Testis (tissue), 3 donors: ENCODE data around the gene TRRAP. TPM values are rescaled to one million over a fixed set of nuclear protein-coding genes. Genes with fewer than 3 reads are reported as not detected.
A peak's percentile ranks its signal among the peaks of the same experiment; 100 is the strongest.

ENCODE experiments used
- DNase-seq: peaks from one replicate; pipeline ENCODE4 v3.0.0-alpha.2; 2019
- H3K27ac ChIP-seq, 2 donors: fragments of 200-600 bp; sonication (generic); one replicate each; pipeline ENCODE4 v1.5.1; 2019
- H3K27me3 ChIP-seq: fragments of 200-600 bp; sonication (generic); one replicate; pipeline ENCODE4 v1.5.1; 2019
- H3K36me3 ChIP-seq: fragments of 200-600 bp; sonication (generic); one replicate; pipeline ENCODE4 v1.5.1; 2017; ENCODE audit warnings: low read depth; ENCODE audit errors: missing control alignments
- H3K4me1 ChIP-seq: fragments of 200-600 bp; sonication (generic); one replicate; pipeline ENCODE4 v1.5.1; 2019
- H3K4me3 ChIP-seq, 2 donors: fragments of 200-600 bp; sonication (generic); one replicate each; pipeline ENCODE4 v1.5.1; 2017 to 2019
- H3K9me3 ChIP-seq: fragments of 200-600 bp; sonication (generic); one replicate; pipeline ENCODE4 v1.5.1; 2017
- CTCF ChIP-seq, 3 experiments: fragments of 450-650 bp in 2 of 3; fragments of 200-600 bp in 1 of 3; sonication (generic) in 1 of 3; IDR thresholded peaks; one replicate each; pipeline ENCODE4 v1.5.1; 2016 to 2019; ENCODE audit warnings: antibody characterized with exemption in 3 of 3, mild to moderate bottlenecking in 2 of 3, moderate library complexity in 1 of 3
- POLR2A ChIP-seq: fragments of 450-650 bp; IDR thresholded peaks from one replicate; pipeline ENCODE4 v1.6.1; 2017; ENCODE audit warnings: antibody characterized with exemption, mild to moderate bottlenecking, moderate library complexity
- WGBS, 2 donors: methylation state at CpG; one replicate each; pipeline ENCODE4 v1.1.5; 2018; 5-methylcytosine and 5-hydroxymethylcytosine counted together
- intact Hi-C: fragments of 100-400 bp; cut with DNase I; formaldehyde crosslinking; loops from one replicate; pipeline ENCODE4 v1.15.1; 2023; ENCODE audit warnings: low total_unique reads
- polyA plus RNA-seq: library from polyadenylated mRNA; stranded (reverse); fragments of 350-450 nt; fragmentation: Illumina TruSeq; extraction: RNeasy Lipid Tissue Mini Kit (QIAGEN cat#74804); gene quantifications from one replicate; pipeline ENCODE4 v1.2.3, GENCODE V29; 2014; ENCODE audit warnings: low read depth, low replicate concordance; ENCODE audit not compliant: insufficient read depth
- total RNA-seq, 2 donors: library from RNA; depleted of rRNA; stranded (reverse); fragments of >200 nt; gene quantifications; one replicate each; pipeline ENCODE4 v1.2.3, GENCODE V29; 2016

The TRRAP gene
- total and polyA plus RNA-seq, 3 donors from 2014 or later = 45.6 to 120 (median 119) TPM

- H3K4me1 ChIP-seq = peaks cover 6% of the 10 kb centered on the region
- H3K27me3 ChIP-seq = no peaks in the 10 kb centered on the region
- no peak for DNase-seq
- intact Hi-C loops = no loop called here
- no peak overlapping the region for H3K27ac ChIP-seq
- TF ChIP-seq POLR2A (no peak), CTCF (IDR thresholded peaks at IDR 0.05) (no peak)
- no peaks in the 10 kb centered on the region for H3K9me3 ChIP-seq
- H3K36me3 ChIP-seq = no peaks in the 10 kb centered on the region
- no peak overlapping the region for H3K4me3 ChIP-seq
- 73% methylated on average over 8 of the region's 8 CpGs for WGBS, 2 donors
These were observed 43.4 kb upstream of the TRRAP start for GRCh38 chr7:98834949-98835348.

- DNase-seq = peak; percentile 68
- H3K9me3 ChIP-seq = no peaks in the 10 kb centered on the region
- WGBS, 2 donors = 60 to 62% methylated on average over 10 of the region's 10 CpGs
- no peak for TF ChIP-seq POLR2A
- TF ChIP-seq CTCF (IDR thresholded peaks at IDR 0.05) = peak; percentile 17 to 52 (median 51)
- H3K4me3 ChIP-seq = no peak overlapping the region
- intact Hi-C loops = no loop called here
- H3K27ac ChIP-seq = no peak overlapping the region
- no peaks in the 10 kb centered on the region for H3K36me3 ChIP-seq
- H3K27me3 ChIP-seq = no peaks in the 10 kb centered on the region
- H3K4me1 ChIP-seq = peaks cover 15% of the 10 kb centered on the region
These were observed 41.3 kb upstream of the TRRAP start for GRCh38 chr7:98836811-98837629.

- H3K27ac ChIP-seq = no peak overlapping the region
- H3K36me3 ChIP-seq = no peaks in the 10 kb centered on the region
- DNase-seq = no peak
- no peaks in the 10 kb centered on the region for H3K27me3 ChIP-seq
- H3K9me3 ChIP-seq = no peaks in the 10 kb centered on the region
- TF ChIP-seq CTCF (IDR thresholded peaks at IDR 0.05) (no peak), POLR2A (no peak)
- H3K4me1 ChIP-seq = peaks cover 15% of the 10 kb centered on the region
- 82 to 89% methylated on average over 5 of the region's 5 CpGs for WGBS, 2 donors
- H3K4me3 ChIP-seq = no peak overlapping the region
- intact Hi-C loops = no loop called here
These were observed 40.7 kb upstream of the TRRAP start for GRCh38 chr7:98837630-98837972.

GRCh38 chr7:98840096-98840495 is 38.2 kb upstream of the TRRAP start:
- WGBS, 2 donors = 80 to 83% methylated on average over 11 of the region's 11 CpGs
- H3K4me1 ChIP-seq = peaks cover 14% of the 10 kb centered on the region

More at GRCh38 chr7:98840096-98840495, 38.2 kb upstream of the TRRAP start:
- no peaks in the 10 kb centered on the region for H3K27me3 ChIP-seq
- no peak overlapping the region for H3K27ac ChIP-seq
- no peaks in the 10 kb centered on the region for H3K9me3 ChIP-seq
- TF ChIP-seq CTCF (IDR thresholded peaks at IDR 0.05) (no peak), POLR2A (no peak)
- no peak for DNase-seq
- no peaks in the 10 kb centered on the region for H3K36me3 ChIP-seq
- intact Hi-C loops = loop anchor here (5.0 kb wide), 1 partner anchor 408 kb away; no protein-coding TSS in a partner anchor
- H3K4me3 ChIP-seq = no peak overlapping the region
